Urinary bladder (tissue), 4 donors: Measurements from ENCODE around the gene LRCH2. TPM values are rescaled to one million over a fixed set of nuclear protein-coding genes. Genes with fewer than 3 reads are reported as not detected.
"Not testable (repeated sequence)": the region's sequence is repeated elsewhere in the genome, so short reads cannot be mapped to it uniquely, and the experiment has no call there.

ENCODE experiments used
- DNase-seq: peaks from one replicate; pipeline ENCODE4 v3.0.0-alpha.2; 2015; ENCODE audit errors: extremely low spot score
- H3K27ac ChIP-seq: one replicate; pipeline ENCODE4 v1.5.1; 2013; ENCODE audit warnings: low read depth, mild to moderate bottlenecking, moderate library complexity
- H3K36me3 ChIP-seq: one replicate; pipeline ENCODE4 v1.6.1; 2013; ENCODE audit warnings: mild to moderate bottlenecking, moderate library complexity; ENCODE audit not compliant: insufficient read depth
- H3K4me1 ChIP-seq: one replicate; pipeline ENCODE4 v1.6.1; 2013; ENCODE audit warnings: mild to moderate bottlenecking, moderate library complexity; ENCODE audit not compliant: insufficient read depth
- H3K4me3 ChIP-seq: one replicate; pipeline ENCODE4 v1.5.1; 2013; ENCODE audit warnings: low read depth, low read length
- WGBS: extraction: QIAGEN DNeasy Blood & Tissue Kit; methylation state at CpG from one replicate; pipeline ENCODE4 v1.1.7; 2013; 5-methylcytosine and 5-hydroxymethylcytosine counted together
- polyA plus RNA-seq: library from polyadenylated mRNA; stranded (reverse); fragments of 200-250 nt; gene quantifications from one replicate; pipeline ENCODE4 v1.2.3, GENCODE V29; 2013
- total RNA-seq: library from RNA; depleted of rRNA; stranded (reverse); fragments of >200 nt; gene quantifications from one replicate; pipeline ENCODE4 v1.2.3, GENCODE V29; 2014
- donor health status: healthy with polysubstance abuse.
- donor health status: healthy.

Gene LRCH2
- total and polyA plus RNA-seq, 2 donors: 8.6 to 30.6 TPM

DNA sequence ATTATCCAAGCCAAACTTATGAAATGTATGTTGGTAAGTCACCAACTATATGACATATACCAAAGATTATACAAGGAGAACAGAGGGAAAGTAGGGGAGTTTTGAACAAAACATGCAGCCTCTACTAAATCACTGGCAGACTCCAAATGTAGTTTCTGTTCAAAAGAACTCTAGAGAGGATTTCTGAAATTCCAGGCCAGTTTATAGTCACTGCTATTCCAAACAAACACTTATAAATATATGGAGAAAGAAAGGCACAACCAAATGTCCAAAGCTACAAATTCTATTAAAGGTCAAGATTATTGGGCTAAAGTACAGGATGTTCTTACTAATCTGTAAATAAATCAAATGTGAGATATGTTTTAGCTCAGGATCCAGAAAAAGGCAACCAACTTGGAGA is 2.7 kb upstream of the LRCH2 start:
- Histone ChIP-seq H3K36me3 (no peaks in the 10 kb centered on the region), H3K4me3 (no peak overlapping the region), H3K4me1 (no peaks in the 10 kb centered on the region), H3K27ac (no peak overlapping the region)
- DNase-seq: no peak

- Histone ChIP-seq H3K27ac (no peak overlapping the region), H3K36me3 (no peaks in the 10 kb centered on the region)
- 6% methylated on average over 3 of the region's 3 CpGs for WGBS
Observed at GRCh38 chrX:115234461-115234860, 565 bp upstream of the LRCH2 start.

GRCh38 chrX:115232933-115233496 is 881 bp downstream of the LRCH2 start:
- 3% methylated on average over 6 of the region's 6 CpGs for WGBS
- Histone ChIP-seq H3K36me3 (no peaks in the 10 kb centered on the region), H3K4me1 (no peaks in the 10 kb centered on the region), H3K4me3 (peak overlapping the region; percentile 56), H3K27ac (peak overlapping the region; percentile 59)
- DNase-seq: no peak

More at GRCh38 chrX:115234461-115234860, 565 bp upstream of the LRCH2 start:
- H3K4me3 ChIP-seq: peak overlapping the region; percentile 56
- no peaks in the 10 kb centered on the region for H3K4me1 ChIP-seq
- no peak for DNase-seq

DNA sequence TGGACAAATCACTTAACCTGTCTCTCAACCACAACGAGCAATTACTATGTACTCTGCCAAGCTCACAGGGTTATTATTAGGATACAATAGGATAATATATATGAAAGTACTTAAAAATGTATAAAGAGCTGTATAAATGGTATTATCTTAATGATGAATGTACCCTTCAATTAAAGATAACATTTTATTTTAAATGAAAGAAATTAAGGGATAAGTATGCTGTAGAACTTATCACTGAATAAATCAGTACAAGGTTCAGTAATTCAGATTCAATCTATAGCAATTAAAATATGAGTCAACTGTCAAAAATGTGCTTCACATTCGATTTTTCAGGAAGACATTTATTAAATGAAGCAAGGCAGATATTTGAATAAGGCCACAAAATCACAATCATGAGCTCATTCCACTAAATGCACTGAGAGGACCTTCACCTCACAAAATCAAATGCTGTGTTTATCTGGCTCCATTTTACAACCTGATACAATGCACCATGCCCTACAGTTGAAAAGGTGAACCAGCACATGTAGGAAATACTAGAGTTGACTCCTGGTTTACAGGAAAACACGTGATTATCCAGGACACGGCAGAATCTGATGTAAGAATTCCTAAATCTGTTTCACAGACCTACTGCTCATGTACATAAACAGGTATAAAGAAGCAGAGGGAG is 4.4 kb downstream of the LRCH2 start:
- H3K4me3 ChIP-seq: no peak overlapping the region
- H3K27ac ChIP-seq: no peak overlapping the region
- 21% methylated on average over 4 of the region's 4 CpGs for WGBS
- no peaks in the 10 kb centered on the region for H3K36me3 ChIP-seq
- no peak for DNase-seq
- no peaks in the 10 kb centered on the region for H3K4me1 ChIP-seq

- WGBS: 11% methylated on average over 1 of the region's 1 CpG
- Histone ChIP-seq H3K4me1 (no peaks in the 10 kb centered on the region), H3K27ac (no peak overlapping the region), H3K36me3 (no peaks in the 10 kb centered on the region), H3K4me3 (no peak overlapping the region)
- no peak for DNase-seq
Observed at GRCh38 chrX:115226929-115227328, 7.0 kb downstream of the LRCH2 start.

GRCh38 chrX:115217346-115217745 is 16.6 kb downstream of the LRCH2 start:
- WGBS: 87% methylated on average over 4 of the region's 4 CpGs
- not testable (repeated sequence) for H3K4me1 ChIP-seq, DNase-seq, H3K27ac ChIP-seq, H3K36me3 ChIP-seq, H3K4me3 ChIP-seq

- Histone ChIP-seq H3K27ac (no peak overlapping the region), H3K4me3 (no peak overlapping the region), H3K36me3 (no peaks in the 10 kb centered on the region), H3K4me1 (no peaks in the 10 kb centered on the region)
- no peak for DNase-seq
- 57% methylated on average over 3 of the region's 3 CpGs for WGBS
Observed at GRCh38 chrX:115214605-115215004, 19.3 kb downstream of the LRCH2 start.

DNA sequence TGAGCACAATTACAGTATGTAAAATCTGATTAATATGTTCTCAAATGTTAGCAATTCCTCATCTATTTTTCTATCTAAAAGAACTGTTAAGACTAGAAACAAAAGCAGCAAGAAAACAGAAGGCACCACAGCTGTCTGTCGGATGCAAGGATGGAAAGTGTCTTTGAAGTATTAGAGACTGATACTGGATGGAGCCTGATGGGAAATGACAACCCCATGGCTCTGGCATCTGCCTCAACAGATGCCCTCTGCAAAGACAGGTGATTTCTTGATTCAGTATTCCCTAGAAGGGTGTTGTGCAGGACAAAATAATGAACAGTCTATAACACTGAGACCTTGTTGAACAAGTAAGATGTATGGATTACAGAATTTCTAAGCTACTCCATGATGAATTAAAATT is 19.7 kb downstream of the LRCH2 start:
- 86% methylated on average over 1 of the region's 1 CpG for WGBS
- Histone ChIP-seq H3K27ac (no peak overlapping the region), H3K36me3 (no peaks in the 10 kb centered on the region), H3K4me3 (no peak overlapping the region), H3K4me1 (no peaks in the 10 kb centered on the region)
- no peak for DNase-seq

GRCh38 chrX:115209547-115209946 is 24.3 kb downstream of the LRCH2 start:
- DNase-seq: not testable (repeated sequence)

DNA sequence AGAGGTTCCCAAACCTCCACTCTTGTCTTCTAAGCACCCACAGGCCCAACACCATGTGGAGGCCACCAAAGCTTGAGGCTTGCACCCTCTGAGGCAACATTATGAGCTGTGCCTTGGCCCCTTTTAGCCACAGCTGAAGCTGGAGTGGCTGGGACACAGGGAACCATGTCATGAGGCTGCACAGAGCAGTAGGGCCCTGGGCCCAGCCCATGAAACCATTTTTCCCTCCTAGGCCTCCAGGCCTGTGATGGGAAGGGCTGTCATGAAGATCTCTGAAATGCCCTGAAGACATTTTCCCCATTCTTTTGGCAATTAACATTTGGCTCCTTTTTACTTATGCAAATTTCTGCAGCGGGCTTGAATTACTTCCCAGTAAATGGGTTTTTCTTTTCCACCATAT is 29.9 kb downstream of the LRCH2 start:
- no peak overlapping the region for H3K4me3 ChIP-seq
- H3K27ac ChIP-seq: no peak overlapping the region
- H3K4me1 ChIP-seq: no peaks in the 10 kb centered on the region
- DNase-seq: no peak
- no peaks in the 10 kb centered on the region for H3K36me3 ChIP-seq
- 98% methylated on average over 1 of the region's 1 CpG for WGBS

More at GRCh38 chrX:115209547-115209946, 24.3 kb downstream of the LRCH2 start:
- H3K36me3 ChIP-seq, H3K4me1 ChIP-seq, H3K27ac ChIP-seq, H3K4me3 ChIP-seq: not testable (repeated sequence)

GRCh38 chrX:115192244-115192700 is 41.6 kb downstream of the LRCH2 start:
- DNase-seq: no peak
- WGBS: 96% methylated on average over 35 of the region's 35 CpGs
- no peak overlapping the region for H3K27ac ChIP-seq
- no peaks in the 10 kb centered on the region for H3K4me1 ChIP-seq
- no peak overlapping the region for H3K4me3 ChIP-seq
- no peaks in the 10 kb centered on the region for H3K36me3 ChIP-seq

- WGBS: 98% methylated on average over 64 of the region's 64 CpGs
- H3K4me1 ChIP-seq: no peaks in the 10 kb centered on the region
- no peak for DNase-seq
- no peak overlapping the region for H3K4me3 ChIP-seq
- no peak overlapping the region for H3K27ac ChIP-seq
- H3K36me3 ChIP-seq: no peaks in the 10 kb centered on the region
Observed at GRCh38 chrX:115191490-115192243, 42.2 kb downstream of the LRCH2 start.

DNA sequence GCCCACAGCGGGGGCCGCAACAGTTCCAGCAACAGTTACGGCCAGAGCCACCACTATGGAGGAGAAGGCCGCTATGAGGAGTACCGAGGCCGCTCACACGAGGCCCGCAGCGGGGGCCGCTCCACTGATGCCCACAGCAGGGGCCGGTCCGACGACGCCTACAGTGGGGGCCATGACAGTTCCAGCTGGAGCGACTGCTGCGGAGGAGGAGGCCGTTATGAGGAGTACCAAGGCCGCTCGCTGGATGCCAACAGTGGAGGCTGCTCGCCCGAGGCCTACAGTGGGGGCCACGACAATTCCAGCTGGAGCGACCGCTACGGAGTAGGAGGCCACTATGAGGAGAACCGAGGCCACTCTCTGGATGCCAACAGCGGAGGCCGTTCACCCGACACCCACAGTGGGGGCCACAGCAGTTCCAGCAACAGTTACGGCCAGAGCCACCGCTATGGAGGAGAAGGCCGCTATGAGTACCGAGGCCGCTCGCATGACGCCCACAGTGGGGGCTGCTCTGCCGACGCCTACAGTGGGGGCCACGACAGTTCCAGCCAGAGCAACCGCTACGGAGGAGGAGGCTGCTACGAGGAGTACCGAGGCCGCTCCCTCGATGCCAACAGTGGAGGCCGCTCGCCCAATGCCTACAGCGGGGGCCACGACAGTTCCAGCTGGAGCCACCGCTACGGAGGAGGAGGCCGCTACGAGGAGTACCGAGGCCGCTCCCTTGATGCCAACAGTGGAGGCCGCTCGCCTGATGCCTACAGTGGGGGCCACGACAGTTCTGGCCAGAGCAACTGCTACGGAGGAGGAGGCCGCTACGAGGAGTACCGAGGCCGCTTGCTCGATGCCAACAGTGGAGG is 43.0 kb downstream of the LRCH2 start:
- Histone ChIP-seq H3K27ac (no peak overlapping the region), H3K4me3 (no peak overlapping the region), H3K4me1 (no peaks in the 10 kb centered on the region), H3K36me3 (no peaks in the 10 kb centered on the region)
- WGBS: 98% methylated on average over 64 of the region's 64 CpGs
- no peak for DNase-seq
